GM21423 (cell line): ENCODE measurements around the gene SLC66A2.

Experiments used
- ATAC-seq: cut with Tn5 transposase; IDR thresholded peaks from one replicate; pipeline ENCODE4 v1.9.1; 2021; ENCODE audit warnings: mild to moderate bottlenecking, moderate library complexity; ENCODE audit not compliant: unreplicated experiment

Gene SLC66A2

DNA sequence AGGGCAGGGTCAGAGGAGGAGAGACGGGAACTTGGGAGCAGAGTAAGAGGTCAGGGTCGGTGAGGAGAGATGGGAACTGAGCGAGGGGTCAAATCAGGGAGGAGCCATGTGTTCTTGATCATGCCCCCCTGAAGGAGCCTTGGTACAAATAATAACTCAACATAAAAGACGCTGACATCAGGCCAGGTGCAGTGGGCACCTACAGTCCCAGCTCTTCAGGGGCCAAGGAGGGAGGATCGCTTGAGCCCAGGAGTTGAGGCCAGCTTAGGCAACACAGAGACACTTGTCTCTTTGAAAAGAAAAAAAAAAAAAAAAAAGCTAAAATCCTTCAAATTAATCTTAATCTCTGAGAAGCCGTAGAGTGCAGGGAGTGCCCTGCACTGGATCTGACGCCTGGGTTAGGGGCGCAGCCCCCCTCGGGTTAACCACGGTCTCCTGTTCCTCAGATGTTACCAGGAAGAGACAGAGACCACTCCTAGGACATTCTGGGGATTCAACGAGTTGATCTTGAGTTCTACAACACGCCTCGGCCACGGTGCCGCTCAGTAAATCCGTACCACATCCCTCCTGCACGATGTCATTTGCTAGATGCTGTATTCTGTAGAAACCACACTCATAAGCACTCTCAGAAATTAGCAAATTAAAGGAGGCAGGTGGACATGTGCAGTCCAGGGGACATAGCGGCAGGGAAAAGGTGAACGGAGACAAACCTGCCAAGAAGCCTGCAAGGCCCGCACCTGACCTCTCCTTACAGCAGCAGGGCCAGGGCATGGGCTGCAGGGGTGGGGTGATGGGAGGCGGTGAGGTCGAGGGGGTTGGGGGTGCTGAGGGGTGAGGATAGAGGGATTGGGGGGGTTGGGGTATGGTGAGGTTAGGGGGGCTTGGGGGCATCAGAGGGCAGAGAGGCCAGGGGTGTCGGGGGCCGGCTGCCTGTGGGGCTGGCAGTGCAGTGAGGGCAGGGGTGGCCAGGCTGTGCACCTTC, 29.2 kb downstream of the SLC66A2 start:
- ATAC-seq: no peak

DNA sequence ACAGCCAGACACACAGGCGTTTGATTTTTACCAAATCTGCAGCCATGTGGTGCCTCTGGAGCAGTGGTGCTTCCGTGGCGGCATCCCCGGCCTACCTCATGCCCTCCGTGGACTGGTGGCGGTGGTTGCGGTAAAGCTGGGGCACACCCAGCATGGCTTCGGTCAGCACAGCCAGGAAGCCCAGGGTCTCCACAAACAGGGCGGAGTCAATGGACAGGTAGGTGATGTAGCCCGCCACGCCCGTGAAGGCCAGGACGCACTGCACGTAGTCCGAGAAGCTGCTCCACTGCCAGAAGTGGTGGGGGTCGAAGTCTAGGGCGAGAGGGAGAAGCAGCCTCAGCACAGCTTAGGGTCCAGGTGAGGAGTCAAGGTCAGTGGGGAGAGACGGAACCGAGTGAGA, 32.4 kb downstream of the SLC66A2 start:
- ATAC-seq: no peak

DNA sequence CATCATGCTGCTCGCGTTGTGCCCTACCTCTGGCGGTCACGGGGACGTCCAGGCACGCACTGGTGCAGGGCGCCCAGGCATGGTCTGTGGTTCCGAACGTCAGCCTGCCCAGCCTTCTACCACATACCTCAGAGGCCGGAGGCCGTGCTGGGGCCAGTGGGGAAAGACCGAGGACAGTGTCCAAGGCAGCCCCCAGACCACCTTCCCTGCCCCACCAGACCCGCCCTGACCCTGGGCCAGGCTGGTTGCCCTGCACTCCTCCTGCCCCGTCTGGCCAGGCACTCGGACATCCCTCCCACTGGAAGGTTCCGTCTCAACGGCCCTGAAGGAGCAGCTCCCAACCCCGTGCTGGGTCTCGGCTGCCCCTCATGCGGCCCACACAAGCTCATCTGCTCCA, 32.8 kb downstream of the SLC66A2 start:
- no peak for ATAC-seq

DNA sequence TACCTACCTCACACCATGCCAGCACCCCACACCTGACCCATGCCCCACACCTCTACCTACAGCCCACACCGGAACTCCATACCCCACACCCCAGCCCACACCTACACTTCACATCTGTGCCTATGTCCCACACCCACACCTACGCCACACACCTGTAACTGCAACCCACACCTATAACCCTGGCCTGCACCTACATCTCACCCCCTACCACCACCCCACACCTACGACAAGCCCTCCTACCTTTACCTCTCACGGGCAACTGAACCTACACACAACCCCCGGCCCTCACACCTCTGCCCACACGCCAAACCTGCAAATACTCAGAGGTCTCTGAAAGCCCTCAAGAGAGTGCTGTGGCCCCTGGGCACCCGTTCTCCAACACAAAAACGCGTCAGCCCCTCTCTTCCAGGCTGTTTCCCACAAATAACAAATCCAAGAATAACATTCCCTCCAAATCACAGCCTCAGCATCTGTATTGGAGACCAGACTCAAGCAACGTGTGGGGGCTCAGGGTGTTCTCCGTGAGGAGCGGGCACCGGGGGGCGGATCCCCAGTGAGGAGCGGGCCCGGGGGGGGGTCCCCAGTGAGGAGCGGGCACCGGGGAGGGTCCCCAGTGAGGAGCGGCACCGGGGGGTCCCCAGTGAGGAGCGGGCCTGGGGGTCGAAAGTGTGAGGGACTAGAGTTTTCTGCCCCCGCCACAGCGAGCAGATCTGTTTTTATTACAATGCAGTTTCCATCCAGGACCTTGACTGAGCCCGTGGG, 33.4 kb downstream of the SLC66A2 start:
- ATAC-seq: no peak

DNA sequence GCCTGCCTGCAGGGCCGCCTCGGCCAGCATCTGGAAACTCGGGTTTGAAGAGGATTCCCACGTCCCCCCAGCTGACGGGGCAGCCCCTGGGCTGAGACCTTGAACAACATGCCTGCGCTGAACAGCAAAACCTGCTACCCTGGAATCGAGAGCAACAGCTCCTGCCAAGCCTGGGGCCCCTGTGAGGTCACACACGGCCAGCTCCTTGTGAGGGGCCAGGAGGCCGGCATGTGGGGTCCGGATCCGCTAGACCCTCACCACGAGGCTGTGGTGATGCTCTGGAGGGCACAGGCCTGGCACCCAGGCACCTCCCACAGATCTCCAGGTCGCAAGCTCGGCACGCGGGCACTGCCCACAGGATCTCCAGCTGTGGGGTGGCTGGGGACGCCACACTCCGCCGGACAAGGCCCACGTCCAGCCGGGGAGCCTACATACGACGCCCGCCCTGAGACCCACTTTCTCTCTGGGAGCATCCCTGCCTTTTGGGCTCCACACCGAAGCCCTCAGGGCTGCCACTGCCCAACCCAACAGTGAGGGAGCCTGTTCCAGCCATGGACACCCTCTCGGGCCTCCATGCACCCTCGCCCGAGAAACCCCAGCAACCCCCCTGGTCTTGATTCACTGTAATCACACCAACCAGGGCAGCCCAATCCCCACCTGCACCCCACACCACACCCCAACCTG, 34.1 kb downstream of the SLC66A2 start:
- ATAC-seq: no peak

DNA sequence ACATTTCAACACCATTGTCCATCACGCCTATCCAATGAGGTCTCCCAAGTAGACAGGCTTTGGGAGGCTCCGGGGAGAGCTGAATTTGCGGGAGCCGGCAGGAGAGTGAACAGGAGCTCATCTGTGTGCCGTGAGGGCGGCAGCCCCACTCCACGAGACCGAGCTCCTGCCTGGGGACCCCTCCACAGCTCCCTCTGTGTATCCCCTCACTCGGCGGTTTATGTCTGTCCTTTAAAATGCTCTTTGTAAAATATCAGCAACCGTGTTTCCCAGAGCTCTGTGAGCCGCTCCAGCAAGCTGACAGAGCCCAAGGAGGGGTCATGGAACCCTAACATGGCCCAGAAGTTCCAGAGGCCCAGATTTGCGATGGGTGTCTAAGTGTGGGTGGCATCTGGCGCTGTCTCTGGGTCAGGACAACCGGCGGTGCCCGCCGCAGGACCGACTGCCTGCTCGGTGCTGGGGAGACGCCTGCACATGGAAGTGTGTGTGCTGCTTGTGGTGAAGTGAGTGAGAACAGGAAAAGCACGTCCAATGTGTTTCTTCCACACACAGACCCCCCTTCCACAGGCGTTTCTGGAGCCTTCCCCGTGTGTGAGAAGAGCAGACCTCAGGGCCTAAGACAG, 34.8 kb downstream of the SLC66A2 start:
- ATAC-seq: no peak

DNA sequence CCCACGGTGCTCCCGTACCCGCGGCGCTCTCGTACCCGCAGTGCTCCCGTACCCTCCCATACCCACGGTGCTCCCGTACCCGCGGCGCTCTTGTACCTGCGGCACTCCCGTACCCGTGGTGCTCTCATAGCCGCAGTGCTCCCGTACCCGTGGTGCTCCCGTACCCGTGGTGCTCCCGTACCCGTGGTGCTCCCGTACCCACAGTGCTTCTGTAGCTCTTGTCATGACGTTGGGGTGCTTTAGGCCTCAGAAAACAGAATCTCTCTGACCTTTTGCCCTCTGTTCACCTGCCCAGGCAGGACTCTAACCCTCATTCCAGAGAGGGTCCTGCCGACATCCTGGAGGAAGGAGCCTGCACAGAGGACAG, 35.3 kb downstream of the SLC66A2 start:
- ATAC-seq: no peak

DNA sequence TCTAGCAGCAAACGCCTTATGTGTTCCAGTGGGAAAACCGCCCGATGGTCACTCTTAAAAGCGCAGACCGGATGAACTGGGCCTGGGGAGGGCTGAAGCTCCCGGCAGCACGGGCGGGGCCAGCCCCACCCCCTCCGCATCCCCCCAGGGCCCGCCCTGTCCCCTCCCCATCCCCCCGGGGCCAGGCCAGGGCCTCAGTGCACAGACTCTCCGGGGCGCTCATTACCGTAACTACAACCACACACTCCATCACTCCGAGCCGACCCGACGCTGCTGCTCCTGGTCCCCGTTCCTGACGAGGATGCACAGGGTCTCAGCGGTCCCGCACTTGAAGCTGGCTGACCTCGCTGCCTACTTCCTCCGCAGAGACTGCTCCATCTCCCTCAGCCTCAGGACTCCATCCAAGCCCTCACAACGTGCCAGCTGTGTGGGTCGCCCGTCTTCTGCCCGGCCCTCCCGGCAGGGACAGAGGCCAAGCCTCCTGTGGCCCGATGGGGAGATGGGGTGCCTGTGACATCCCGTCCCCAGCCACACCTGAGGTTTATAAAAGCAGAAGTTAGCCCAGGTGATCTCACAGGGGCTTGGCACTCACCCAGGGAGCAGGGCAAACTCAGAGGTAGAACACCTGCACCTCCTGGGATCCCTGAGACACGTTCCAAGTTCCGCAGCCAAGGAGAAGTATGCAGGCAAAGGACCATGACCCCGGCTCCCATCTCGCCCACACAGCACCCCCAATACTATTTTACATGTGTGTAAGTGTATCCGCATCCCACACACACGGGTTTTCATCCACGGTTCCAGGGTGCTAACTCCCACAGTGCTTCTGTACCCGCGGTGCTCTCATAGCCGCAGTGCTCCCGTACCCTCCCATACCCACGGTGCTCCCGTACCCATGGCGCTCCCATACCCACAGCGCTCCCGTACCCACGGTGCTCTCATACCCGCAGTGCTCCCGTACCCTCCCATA, 36.0 kb downstream of the SLC66A2 start:
- no peak for ATAC-seq

DNA sequence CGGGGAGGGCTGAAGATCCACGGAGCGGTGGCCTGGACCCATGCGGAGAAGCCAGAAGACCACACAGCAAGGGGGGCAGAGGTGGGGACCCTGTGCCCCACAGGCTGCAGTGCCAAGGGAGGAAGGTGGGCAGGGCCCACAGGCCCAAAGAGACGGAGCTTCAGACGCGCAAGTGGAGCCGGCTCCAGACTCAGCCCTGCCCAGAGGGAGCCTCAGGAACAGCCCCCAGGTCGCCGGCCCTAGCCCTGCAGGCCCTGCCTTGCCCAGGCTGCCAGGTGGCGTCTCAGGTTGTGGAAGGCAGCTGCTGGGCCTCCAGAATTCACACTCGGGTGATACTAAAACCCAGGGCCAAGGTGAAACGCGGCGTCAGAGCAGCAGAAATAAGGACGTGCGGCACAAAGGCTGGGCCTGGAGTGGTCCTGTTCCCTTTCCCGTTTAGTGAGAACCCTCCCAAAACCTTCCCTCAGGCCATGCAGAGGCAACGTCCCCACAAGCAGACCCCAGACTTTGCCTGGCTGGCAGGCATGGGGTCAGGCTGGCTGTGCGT, 36.8 kb downstream of the SLC66A2 start:
- no peak for ATAC-seq

DNA sequence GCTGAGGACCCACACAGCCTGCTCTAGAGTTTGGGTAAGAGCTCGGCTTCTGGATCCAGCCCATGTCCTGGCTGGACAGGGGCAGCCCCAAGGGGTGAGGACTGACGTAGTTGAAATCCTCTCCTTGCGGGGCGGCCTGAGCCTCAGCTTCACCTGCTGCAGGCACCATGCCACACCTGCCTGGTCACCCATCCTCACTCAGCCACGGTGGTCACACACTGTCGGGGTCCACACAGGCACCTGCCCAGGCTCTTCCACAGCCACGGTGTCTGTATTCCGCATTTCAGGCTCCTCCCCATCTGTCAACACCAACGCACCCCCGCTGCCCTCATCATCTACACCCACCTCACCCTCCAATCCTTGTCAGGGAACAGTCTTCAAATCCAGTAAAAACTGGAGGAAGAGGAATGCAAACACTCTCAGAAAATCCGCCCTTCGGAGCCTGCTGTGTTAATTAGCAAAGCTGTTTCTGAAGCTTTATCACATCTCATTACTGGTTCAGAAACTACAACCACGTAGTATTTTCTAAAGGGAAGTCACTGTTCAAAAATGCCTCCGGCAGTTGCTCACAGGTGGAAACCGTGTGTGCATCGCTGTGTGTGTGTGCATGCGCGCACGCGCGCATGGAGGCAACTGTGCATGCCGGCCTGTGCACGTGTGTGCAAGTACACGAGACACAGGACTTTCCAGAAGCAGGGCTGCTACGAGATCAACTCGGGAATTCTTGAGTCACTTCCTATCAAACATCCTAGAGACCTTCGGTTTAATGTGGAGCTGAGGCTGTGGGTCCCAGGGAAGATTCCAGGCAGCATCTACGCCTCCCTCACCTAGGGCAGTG, 38.2 kb downstream of the SLC66A2 start:
- ATAC-seq: no peak

DNA sequence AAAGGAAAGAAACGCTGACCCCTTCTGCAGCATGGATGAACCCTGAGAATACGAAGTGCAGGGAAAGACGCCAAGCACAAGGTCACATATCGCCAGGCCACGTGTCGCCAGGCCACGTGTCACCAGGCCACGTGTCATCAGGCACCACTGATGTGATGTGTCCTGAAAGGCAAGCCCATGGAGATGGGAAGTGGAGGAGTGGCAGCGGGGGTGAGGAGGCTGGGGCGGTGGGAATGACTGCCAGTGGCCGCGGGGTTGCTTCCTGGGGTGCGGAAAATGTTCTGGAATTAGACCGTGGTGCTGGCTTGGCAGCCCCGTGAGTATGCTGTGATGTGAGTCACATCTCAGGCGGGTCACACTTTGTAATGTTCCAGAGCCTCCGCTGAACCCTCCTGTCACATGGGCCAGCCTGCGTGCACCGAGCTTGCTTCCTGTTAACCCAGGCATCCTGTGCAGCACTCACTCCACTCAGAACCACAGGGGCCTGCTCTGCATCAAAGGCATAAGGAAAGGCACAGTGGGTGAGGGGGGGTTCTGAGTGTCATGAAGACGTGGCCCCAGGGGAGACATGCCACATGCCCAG, 39.0 kb downstream of the SLC66A2 start:
- ATAC-seq: no peak

DNA sequence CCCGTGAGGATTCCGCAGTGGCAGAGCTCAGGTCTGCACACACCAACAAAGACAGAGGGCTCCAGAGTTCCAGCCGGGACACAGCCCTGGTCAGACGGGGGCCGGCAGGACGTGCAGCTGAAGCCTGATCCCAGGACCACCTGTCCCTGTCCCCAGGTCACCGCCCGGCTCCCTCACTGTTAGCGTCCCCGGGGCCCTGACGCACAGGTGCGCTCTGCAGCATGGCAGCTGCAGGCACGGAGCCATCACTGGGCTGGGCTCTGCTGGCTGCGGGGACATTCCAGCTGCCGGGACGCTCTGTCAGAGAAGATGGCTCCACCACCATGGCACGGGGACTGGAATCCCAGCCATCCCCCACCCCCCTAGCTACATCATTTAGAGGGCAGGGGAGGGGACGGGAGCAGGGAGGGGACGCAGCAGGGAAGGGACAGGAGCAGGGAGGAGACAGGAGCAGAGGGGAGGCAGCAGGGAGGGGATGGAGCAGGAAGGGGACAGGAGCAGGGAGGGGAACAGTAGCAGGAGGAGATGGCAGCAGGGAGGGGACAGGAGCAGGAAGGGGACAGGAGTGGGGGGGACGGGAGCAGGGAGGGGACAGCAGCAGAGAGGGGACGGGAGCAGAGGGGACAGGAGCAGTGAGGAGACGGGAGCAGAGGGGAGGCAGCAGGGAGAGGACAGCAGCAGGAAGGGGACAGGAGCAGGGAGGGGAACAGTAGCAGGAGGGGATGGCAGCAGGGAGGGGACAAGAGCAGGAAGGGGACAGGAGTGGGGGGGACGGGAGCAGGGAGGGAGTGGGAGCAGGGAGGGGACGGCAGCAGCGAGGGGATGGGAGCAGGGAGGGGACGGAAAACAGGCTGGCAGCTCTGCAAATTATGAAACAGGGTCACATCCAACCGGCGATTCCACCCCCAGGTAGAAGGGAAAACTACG, 39.8 kb downstream of the SLC66A2 start:
- ATAC-seq: no peak

DNA sequence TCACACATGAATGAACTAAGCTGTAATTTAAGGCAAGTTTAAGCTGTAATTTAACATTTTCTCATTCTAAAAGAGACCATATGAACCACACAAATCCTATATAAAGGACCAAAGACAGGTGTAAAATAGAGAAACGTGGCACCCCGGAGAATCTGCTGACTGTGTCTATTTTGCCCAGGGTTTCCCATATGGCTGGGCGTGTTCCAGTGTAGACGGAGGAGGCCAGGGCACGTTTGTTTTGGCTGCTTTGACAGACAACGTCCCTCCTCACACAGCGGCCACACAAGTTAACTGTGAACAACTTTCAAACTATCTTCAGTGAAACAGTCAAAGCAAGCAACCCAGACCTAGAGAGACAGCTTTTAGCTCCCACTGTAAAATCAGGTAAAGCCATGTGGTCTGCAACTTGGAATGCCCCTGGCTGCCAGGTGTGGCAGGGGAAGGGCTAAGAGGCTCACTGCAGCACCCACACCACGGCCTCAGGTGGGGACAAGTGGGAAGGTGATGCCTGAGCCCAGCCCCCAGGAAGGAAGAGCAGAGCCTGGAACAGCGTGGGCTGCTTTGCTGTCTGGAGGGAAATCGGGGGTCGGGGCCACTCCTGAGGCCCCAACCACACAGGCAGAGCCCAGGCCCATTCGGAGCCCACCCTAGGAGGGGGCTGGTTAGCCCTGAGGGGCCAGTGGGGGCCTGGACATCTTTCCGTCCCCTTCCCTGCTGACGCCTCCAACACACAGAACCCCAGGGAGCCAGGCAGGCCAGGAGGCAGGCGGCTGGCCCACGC, 40.7 kb downstream of the SLC66A2 start:
- ATAC-seq: no peak

DNA sequence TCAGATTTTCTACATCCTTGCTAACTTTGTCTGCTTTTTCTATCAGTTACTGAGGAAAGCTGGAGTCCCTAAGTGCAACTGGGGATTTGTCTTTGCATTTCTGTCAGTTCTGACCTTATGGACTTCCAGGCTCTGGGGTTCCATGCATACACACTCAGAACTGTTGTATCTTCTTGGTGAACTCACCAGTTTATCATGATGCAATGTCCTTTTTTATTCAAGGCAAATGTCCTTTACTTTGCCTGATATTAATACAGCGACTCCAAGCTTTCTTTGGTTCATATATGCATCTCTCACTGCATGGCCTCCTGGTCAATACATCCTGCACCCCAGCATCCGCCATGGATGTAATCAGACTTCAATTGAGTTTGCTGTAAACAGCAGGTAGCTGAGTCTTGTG, 44.7 kb downstream of the SLC66A2 start:
- ATAC-seq: no peak

DNA sequence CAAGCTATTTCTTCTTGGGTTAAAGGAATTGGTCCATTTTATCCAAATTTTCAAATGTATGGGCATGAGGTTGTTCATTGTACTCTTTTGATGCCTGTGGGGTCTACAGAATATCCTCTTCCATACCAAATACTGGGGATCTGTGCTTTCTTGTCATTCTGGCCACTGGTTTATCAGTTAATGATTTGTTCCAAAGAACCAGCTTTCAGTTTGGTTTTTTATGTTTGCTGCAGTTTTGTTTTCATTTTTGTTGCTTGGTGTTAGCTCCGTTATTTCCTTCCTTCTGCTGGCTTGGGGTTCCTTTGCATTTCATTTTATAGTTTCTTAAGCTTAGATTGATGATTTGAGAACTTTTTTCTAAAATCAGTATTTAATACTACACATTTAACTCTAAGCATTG, 45.5 kb downstream of the SLC66A2 start:
- ATAC-seq: peak; percentile 51

DNA sequence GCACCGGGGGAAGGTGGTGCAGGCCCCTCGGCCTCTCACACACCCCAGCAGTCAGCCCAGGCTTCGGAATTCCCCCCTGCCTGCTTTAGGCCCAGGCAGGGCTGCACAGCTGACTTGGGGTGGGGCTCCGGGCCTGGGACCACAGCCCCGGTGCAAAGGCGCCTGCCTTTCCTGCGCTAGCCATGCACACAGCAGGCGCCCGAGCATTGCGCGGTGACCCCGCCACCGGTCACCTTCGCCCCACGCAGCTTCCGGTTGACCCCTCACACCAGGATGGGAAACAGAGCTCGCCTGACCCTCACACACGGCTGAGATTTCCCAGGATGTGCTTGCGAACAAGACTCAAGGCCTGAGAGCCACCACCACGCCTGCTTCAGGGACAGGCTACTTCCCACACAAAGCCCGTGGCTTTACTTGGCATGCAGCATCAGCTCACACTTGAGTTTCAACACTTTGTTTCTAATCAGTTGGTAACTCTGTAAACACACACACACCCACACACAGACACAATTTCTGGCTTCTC, 46.0 kb downstream of the SLC66A2 start:
- ATAC-seq: peak; percentile 15
